Gastrocnemius medialis (tissue), 4 donors: ENCODE data around the gene POLE. TPM values are rescaled to one million over a fixed set of nuclear protein-coding genes. Genes with fewer than 3 reads are reported as not detected.
A peak's percentile ranks its signal among the peaks of the same experiment; 100 is the strongest.

Experiments
- ATAC-seq, 2 donors: fragments of 150-250 bp; one replicate each; pipeline ENCODE4 v1.9.1; 2016
- DNase-seq, 2 donors: peaks; one replicate each; pipeline ENCODE4 v3.0.0-alpha.2; 2019
- H3K27ac ChIP-seq, 4 donors: fragments of 200-600 bp; sonication (generic); 1 replicate in 1 of 4; 2 replicates in 3 of 4; pipeline ENCODE4 v1.5.1; 2016 to 2018; ENCODE audit warnings: mild to moderate bottlenecking in 2 of 4, moderate library complexity in 1 of 4
- H3K27me3 ChIP-seq, 3 donors: fragments of 200-600 bp; sonication (generic) in 2 of 3; 1 replicate in 1 of 3; 2 replicates in 2 of 3; pipeline versions ENCODE4 v1.5.1 to v1.6.0; 2016 to 2019; ENCODE audit warnings: mild to moderate bottlenecking in 1 of 3, moderate library complexity in 1 of 3
- H3K36me3 ChIP-seq, 2 donors: fragments of 200-600 bp; sonication (generic) in 1 of 2; one replicate each; pipeline ENCODE4 v1.5.1; 2017 to 2018
- H3K4me1 ChIP-seq, 2 donors: fragments of 200-600 bp; sonication (generic) in 1 of 2; one replicate each; pipeline ENCODE4 v1.5.1; 2016 to 2017; ENCODE audit warnings: mild to moderate bottlenecking in 2 of 2
- H3K4me3 ChIP-seq, 4 donors: fragments of 200-600 bp; sonication (generic) in 3 of 4; 1 replicate in 1 of 4; 2 replicates in 3 of 4; pipeline ENCODE4 v1.5.1; 2016 to 2019; ENCODE audit warnings: mild to moderate bottlenecking in 2 of 4
- H3K9me3 ChIP-seq, 3 donors: fragments of 200-600 bp; sonication (generic) in 2 of 3; 1 replicate in 1 of 3; 2 replicates in 2 of 3; pipeline ENCODE4 v1.5.1; 2016 to 2019
- POLR2A ChIP-seq, 2 donors: fragments of 450-650 bp; IDR thresholded peaks; one replicate each; pipeline ENCODE4 v1.6.1; 2017; ENCODE audit warnings: antibody characterized with exemption in 2 of 2, mild to moderate bottlenecking in 2 of 2, moderate library complexity in 2 of 2
- in situ Hi-C, 4 donors: fragments of 200-750 bp; cut with MboI; loops; one replicate each; pipeline versions ENCODE4 v1.15.0 to v1.8.0; 2017; ENCODE audit warnings: low sequenced_read_pairs in 4 of 4
- intact Hi-C: fragments of 100-400 bp; cut with DNase I; formaldehyde crosslinking; loops from one replicate; pipeline ENCODE4 v1.15.1; 2023; ENCODE audit warnings: low total_unique reads
- total RNA-seq, 4 donors: library from RNA; depleted of rRNA; stranded (reverse); fragments of >200 nt; gene quantifications; one replicate each; pipeline versions ENCODE4 v1.1.0 to v1.2.3, GENCODE V29; 2016
- TF ChIP-seq, protein P1 (sequence below), 5 experiments: fragments of 450-650 bp in 3 of 5; fragments of 200-600 bp in 2 of 5; sonication (generic) in 2 of 5; IDR thresholded peaks in 4 of 5; conservative IDR thresholded peaks in 1 of 5; 1 replicate in 4 of 5; 2 replicates in 1 of 5; pipeline ENCODE4 v1.5.1; 2016 to 2019; ENCODE audit warnings: antibody characterized with exemption in 5 of 5, mild to moderate bottlenecking in 3 of 5, moderate library complexity in 3 of 5

The POLE gene
- total RNA-seq, 4 donors from 2014 or later = 7.1 to 18.7 (median 11.1) TPM

- ATAC-seq (no peak), DNase-seq (no peak)
- Histone ChIP-seq H3K36me3 (no peaks in the 10 kb centered on the region), H3K4me3 (peak overlapping the region in 1 of 4 donors; percentile 53), H3K9me3 (no peaks in the 10 kb centered on the region), H3K27me3 (peaks cover 46 to 83% (median 59%) of the 10 kb centered on the region in 3 donors), H3K4me1 (peaks cover 0 to 7% of the 10 kb centered on the region in 2 donors), H3K27ac (no peak overlapping the region)
- in situ Hi-C loops = loop anchor here in 1 of 4 donors (25.0 kb wide), 1 partner anchor 193 kb away; no protein-coding TSS in a partner anchor
- TF ChIP-seq, protein P1, sequence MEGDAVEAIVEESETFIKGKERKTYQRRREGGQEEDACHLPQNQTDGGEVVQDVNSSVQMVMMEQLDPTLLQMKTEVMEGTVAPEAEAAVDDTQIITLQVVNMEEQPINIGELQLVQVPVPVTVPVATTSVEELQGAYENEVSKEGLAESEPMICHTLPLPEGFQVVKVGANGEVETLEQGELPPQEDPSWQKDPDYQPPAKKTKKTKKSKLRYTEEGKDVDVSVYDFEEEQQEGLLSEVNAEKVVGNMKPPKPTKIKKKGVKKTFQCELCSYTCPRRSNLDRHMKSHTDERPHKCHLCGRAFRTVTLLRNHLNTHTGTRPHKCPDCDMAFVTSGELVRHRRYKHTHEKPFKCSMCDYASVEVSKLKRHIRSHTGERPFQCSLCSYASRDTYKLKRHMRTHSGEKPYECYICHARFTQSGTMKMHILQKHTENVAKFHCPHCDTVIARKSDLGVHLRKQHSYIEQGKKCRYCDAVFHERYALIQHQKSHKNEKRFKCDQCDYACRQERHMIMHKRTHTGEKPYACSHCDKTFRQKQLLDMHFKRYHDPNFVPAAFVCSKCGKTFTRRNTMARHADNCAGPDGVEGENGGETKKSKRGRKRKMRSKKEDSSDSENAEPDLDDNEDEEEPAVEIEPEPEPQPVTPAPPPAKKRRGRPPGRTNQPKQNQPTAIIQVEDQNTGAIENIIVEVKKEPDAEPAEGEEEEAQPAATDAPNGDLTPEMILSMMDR (IDR thresholded peaks at IDR 0.05 in 4 of 5, conservative IDR thresholded peaks at IDR 0.05 in 1 of 5) = no peak
- no peak for TF ChIP-seq POLR2A (IDR thresholded peaks at IDR 0.05)
- intact Hi-C loops = no loop called here
These were observed 82.3 kb downstream of the POLE start for GRCh38 chr12:132604668-132605441.

GRCh38 chr12:132604151-132604618 is 83.0 kb downstream of the POLE start:
- ATAC-seq (no peak), DNase-seq (no peak)
- peak overlapping the region; percentile 64 to 82 (median 77) for H3K27ac ChIP-seq
- in situ Hi-C loops (loop anchor here in 1 of 4 donors (25.0 kb wide), 1 partner anchor 192 kb away; no protein-coding TSS in a partner anchor), intact Hi-C loops (no loop called here)
- peaks cover 45 to 80% (median 53%) of the 10 kb centered on the region in 3 donors for H3K27me3 ChIP-seq
- H3K36me3 ChIP-seq = no peaks in the 10 kb centered on the region
- peak overlapping the region; percentile 43 to 53 (median 50) for H3K4me3 ChIP-seq
- H3K9me3 ChIP-seq = no peaks in the 10 kb centered on the region
- H3K4me1 ChIP-seq = peaks cover 0 to 7% of the 10 kb centered on the region in 2 donors
- TF ChIP-seq, protein P1 (IDR thresholded peaks at IDR 0.05 in 4 of 5, conservative IDR thresholded peaks at IDR 0.05 in 1 of 5) = no peak
- no peak for TF ChIP-seq POLR2A (IDR thresholded peaks at IDR 0.05)

DNA sequence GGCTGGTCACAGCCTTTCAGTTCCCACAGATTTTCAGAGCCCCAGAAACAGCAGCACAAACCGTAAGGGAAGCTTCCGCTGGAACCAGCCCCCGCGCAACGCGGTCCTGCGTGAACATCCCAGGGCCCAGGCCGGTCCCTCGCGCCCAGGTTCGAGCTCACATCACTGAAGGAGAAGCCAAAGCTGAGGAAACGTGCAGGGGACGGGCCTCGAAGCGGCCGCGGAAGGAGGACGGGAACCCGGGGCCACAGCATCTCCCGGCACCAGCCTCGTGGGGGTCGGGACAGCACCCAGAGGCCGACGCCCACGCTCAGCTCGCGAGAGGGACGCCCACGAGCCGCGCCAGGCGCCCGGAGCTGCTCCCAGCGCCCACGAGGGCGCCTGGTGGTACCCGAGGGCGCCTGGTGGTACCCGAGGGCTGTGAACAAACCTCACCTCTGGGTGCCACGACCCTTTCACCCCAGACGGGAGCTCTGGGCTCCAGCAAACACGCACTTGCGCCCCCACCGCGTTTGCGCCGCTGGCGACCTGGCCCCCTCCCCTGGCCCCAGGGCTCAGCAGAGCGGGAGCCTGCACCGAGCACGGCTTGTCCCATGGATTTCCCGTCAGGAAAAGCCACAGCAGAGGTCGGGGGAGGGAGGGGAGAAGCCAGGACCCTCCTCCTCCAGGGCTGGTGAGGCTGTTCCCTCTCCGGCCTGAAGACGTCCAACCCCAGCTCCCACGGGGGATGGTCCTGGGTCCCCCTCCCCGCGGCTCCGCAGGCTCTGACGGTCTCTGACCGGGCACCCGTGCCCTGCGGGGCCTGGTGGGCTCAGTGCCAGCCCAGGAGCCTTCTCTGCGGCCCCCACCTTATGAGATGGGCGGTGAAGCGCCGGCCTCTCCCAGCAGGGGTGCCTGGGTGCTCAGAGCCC is 83.6 kb downstream of the POLE start:
- Histone ChIP-seq H3K9me3 (no peaks in the 10 kb centered on the region), H3K4me1 (peaks cover 0 to 11% of the 10 kb centered on the region in 2 donors), H3K27me3 (peaks cover 39 to 83% (median 49%) of the 10 kb centered on the region in 3 donors), H3K36me3 (no peaks in the 10 kb centered on the region), H3K4me3 (peak overlapping the region; percentile 43 to 53 (median 50)), H3K27ac (peak overlapping the region; percentile 64 to 82 (median 77))
- in situ Hi-C loops (loop anchor here in 1 of 4 donors (25.0 kb wide), 1 partner anchor 191 kb away; no protein-coding TSS in a partner anchor), intact Hi-C loops (no loop called here)
- TF ChIP-seq, protein P1 (IDR thresholded peaks at IDR 0.05 in 4 of 5, conservative IDR thresholded peaks at IDR 0.05 in 1 of 5) = no peak
- no peak for TF ChIP-seq POLR2A (IDR thresholded peaks at IDR 0.05)
- ATAC-seq (no peak), DNase-seq (no peak)

GRCh38 chr12:132602572-132603239 is 84.4 kb downstream of the POLE start:
- in situ Hi-C loops = loop anchor here in 1 of 4 donors (25.0 kb wide), 1 partner anchor 190 kb away; no protein-coding TSS in a partner anchor
- ATAC-seq = peak in 1 of 2 donors; percentile 10

More at GRCh38 chr12:132602572-132603239, 84.4 kb downstream of the POLE start:
- DNase-seq = no peak
- Histone ChIP-seq H3K27ac (peak overlapping the region; percentile 24 to 82 (median 77)), H3K4me1 (peaks cover 0 to 12% of the 10 kb centered on the region in 2 donors), H3K27me3 (peaks cover 33 to 77% (median 44%) of the 10 kb centered on the region in 3 donors), H3K4me3 (peak overlapping the region; percentile 43 to 53 (median 50)), H3K9me3 (no peaks in the 10 kb centered on the region), H3K36me3 (no peaks in the 10 kb centered on the region)
- intact Hi-C loops = no loop called here
- TF ChIP-seq, protein P1 (IDR thresholded peaks at IDR 0.05 in 4 of 5, conservative IDR thresholded peaks at IDR 0.05 in 1 of 5) = no peak
